OCI-LY3 (cell line): ENCODE results near the gene SLC2A8.

Source experiments
- H2AFZ ChIP-seq: fragments of 200-600, 300-600 bp; shearing (Covaris generic); 2 replicates; pipeline ENCODE4 v1.6.0; 2014; ENCODE audit warnings: antibody characterized with exemption, low read depth, low read length
- H3K27ac ChIP-seq: fragments of 200-600, 300-600 bp; sonication (generic); 2 replicates; pipeline ENCODE4 v1.5.1; 2014; ENCODE audit warnings: mild to moderate bottlenecking, low read length, moderate library complexity, mixed read lengths
- H3K27me3 ChIP-seq: fragments of 200-600, 300-600 bp; sonication (generic); 2 replicates; pipeline ENCODE4 v1.6.1; 2014; ENCODE audit warnings: low read depth, low read length, mixed read lengths
- H3K36me3 ChIP-seq: fragments of 200-600, 300-600 bp; sonication (generic); replicated peaks from 2 replicates; pipeline ENCODE3; 2014; ENCODE audit warnings: low read depth, low read length, mixed read lengths
- H3K4me1 ChIP-seq: fragments of 300-600, 200-600 bp; sonication (generic); 2 replicates; pipeline ENCODE4 v1.6.1; 2014; ENCODE audit warnings: low read length, mixed read lengths
- H3K4me2 ChIP-seq: fragments of 200-600, 300-600 bp; sonication (generic); 2 replicates; pipeline ENCODE4 v1.6.1; 2014; ENCODE audit warnings: low read length, mixed read lengths
- H3K4me3 ChIP-seq: fragments of 300-600, 200-600 bp; sonication (generic); 2 replicates; pipeline ENCODE4 v1.5.1; 2014; ENCODE audit warnings: antibody characterized with exemption, mild to moderate bottlenecking, low read length, moderate library complexity
- H3K79me2 ChIP-seq: fragments of 300-600, 200-600 bp; shearing (Covaris generic); 2 replicates; pipeline ENCODE4 v1.6.1; 2014; ENCODE audit warnings: mild to moderate bottlenecking, low read length, mixed read lengths
- H3K9ac ChIP-seq: fragments of 300-600, 200-600 bp; shearing (Covaris generic); 2 replicates; pipeline ENCODE4 v1.6.0; 2014; ENCODE audit warnings: mild to moderate bottlenecking, low read length, moderate library complexity
- H3K9me3 ChIP-seq: fragments of 200-600, 300-600 bp; shearing (Covaris generic); 2 replicates; pipeline ENCODE4 v1.6.1; 2014; ENCODE audit warnings: low read length, mixed read lengths; ENCODE audit not compliant: insufficient read depth
- H4K20me1 ChIP-seq: fragments of 200-600, 300-600 bp; sonication (generic); 2 replicates; pipeline ENCODE4 v1.6.1; 2016; ENCODE audit warnings: low read length, mixed read lengths; ENCODE audit not compliant: insufficient read depth
- CTCF ChIP-seq: fragments of 200-600, 300-600 bp; sonication (generic); IDR thresholded peaks from 2 replicates; pipeline ENCODE4 v1.5.1; 2014; ENCODE audit warnings: antibody characterized with exemption, low read length, low read depth
- EZH2phosphoT487 ChIP-seq: fragments of 200-600 bp; shearing (Covaris generic); IDR thresholded peaks from 2 replicates; pipeline ENCODE4 v1.6.1; 2018; ENCODE audit warnings: antibody characterized with exemption, mixed run types, low read depth

Gene SLC2A8

GRCh38 chr9:127398715-127399400 lies 1.9 kb downstream of the SLC2A8 start:
- Histone ChIP-seq H3K9me3 (no peaks in the 10 kb centered on the region), H3K36me3 (no peaks in the 10 kb centered on the region), H3K79me2 (no peaks in the 10 kb centered on the region), H3K4me3 (peak overlapping the region; percentile 85), H3K4me2 (peak overlapping the region; percentile 71), H3K9ac (no peak overlapping the region), H3K27ac (no peak overlapping the region), H3K4me1 (peaks cover 10% of the 10 kb centered on the region), H3K27me3 (no peaks in the 10 kb centered on the region), H2AFZ (no peak overlapping the region), H4K20me1 (no peaks in the 10 kb centered on the region)
- TF ChIP-seq EZH2phosphoT487, result no peak
- TF ChIP-seq CTCF, result no peak

DNA sequence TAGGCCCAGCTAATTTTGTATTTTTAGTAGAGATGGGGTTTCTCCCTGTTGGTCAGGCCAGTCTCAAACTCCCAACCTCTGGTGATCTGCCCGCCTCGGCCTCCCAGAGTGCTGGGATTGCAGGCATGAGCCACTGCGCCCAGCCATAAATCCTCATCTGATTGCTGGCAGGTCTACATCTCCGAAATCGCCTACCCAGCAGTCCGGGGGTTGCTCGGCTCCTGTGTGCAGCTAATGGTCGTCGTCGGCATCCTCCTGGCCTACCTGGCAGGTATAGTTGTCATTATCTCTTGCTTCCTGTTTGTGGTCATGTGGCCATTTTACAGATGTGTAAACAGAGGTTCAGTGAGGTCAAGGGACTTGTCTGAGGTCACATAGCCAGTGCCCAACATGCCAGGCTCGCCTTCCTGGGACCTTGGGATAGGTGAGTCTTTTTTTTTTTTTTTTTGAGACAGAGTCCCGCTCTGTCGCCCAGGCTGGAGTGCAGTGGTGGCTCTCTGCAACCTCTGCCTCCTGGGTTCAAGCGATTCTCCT lies 2.8 kb downstream of the SLC2A8 start:
- Histone ChIP-seq H3K27me3 (no peaks in the 10 kb centered on the region), H3K36me3 (no peaks in the 10 kb centered on the region), H3K27ac (no peak overlapping the region), H4K20me1 (no peaks in the 10 kb centered on the region), H3K9ac (no peak overlapping the region), H3K9me3 (no peaks in the 10 kb centered on the region), H2AFZ (no peak overlapping the region), H3K79me2 (no peaks in the 10 kb centered on the region), H3K4me3 (no peak overlapping the region), H3K4me1 (peaks cover 10% of the 10 kb centered on the region), H3K4me2 (no peak overlapping the region)
- TF ChIP-seq EZH2phosphoT487 (no peak), CTCF (no peak)

DNA sequence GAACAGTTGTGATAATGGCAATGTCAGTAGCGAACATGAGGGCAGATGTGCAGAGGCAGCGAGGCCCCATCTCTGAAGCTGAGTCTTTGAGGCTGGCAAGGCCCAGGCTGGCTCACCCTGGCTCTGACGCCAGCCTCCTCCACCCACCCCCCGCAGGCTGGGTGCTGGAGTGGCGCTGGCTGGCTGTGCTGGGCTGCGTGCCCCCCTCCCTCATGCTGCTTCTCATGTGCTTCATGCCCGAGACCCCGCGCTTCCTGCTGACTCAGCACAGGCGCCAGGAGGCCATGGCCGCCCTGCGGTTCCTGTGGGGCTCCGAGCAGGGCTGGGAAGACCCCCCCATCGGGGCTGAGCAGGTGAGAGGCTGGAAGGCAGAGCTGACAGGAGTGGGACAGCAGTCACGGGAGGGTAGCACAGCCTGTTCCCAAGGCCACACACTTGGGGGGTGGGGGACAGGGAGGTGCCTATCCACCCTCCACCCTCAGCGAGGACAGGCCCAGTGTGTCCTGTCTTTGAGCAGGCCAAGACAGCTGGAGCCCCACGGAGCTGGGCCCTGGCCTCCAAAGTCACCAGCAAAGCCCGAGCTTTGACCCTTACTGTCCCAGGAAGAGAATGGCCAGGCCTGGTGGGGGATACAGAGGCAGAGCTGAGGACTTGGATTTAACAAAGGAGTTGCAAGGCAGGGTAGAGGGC lies 5.6 kb downstream of the SLC2A8 start:
- H3K4me2 ChIP-seq, result no peak overlapping the region
- no peaks in the 10 kb centered on the region for H3K9me3 ChIP-seq
- H3K4me3 ChIP-seq, result no peak overlapping the region
- no peak overlapping the region for H3K27ac ChIP-seq
- H3K4me1 ChIP-seq, result 0 out of 2 replicates have a peak, but pooled peaks cover 4% of the 10 kb centered on the region
- H3K27me3 ChIP-seq, result no peaks in the 10 kb centered on the region
- H4K20me1 ChIP-seq, result no peaks in the 10 kb centered on the region
- H2AFZ ChIP-seq, result no peak overlapping the region
- no peaks in the 10 kb centered on the region for H3K79me2 ChIP-seq
- H3K36me3 ChIP-seq, result peaks cover 3% of the 10 kb centered on the region
- H3K9ac ChIP-seq, result no peak overlapping the region
- TF ChIP-seq CTCF, result no peak
- no peak for TF ChIP-seq EZH2phosphoT487

DNA sequence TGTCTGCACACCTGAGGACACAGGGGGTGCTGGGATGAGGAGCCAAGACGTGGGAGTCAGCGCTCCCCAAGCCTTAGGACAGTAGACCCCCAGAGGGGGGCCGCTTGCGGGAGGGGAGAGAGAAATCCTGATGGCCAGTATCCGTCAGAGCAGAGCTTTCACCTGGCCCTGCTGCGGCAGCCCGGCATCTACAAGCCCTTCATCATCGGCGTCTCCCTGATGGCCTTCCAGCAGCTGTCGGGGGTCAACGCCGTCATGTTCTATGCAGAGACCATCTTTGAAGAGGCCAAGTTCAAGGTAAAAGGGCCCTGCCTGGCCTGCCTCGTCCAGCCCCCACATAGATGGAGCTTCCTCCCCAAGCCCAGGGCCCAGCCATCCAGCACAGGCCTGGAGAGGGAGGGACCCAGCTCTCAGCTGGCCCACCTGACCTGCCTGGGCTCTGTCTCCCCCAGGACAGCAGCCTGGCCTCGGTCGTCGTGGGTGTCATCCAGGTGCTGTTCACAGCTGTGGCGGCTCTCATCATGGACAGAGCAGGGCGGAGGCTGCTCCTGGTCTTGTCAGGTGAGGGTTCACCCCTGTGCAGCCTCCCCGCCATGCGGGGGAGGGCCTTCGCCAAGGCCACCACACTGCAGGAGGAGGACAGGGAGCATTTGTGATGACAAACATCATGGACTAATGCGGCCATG lies 6.7 kb downstream of the SLC2A8 start:
- H3K36me3 ChIP-seq, result peaks cover 3% of the 10 kb centered on the region
- H4K20me1 ChIP-seq, result no peaks in the 10 kb centered on the region
- no peak for TF ChIP-seq CTCF
- TF ChIP-seq EZH2phosphoT487, result no peak
- no peaks in the 10 kb centered on the region for H3K4me1 ChIP-seq
- no peak overlapping the region for H3K9ac ChIP-seq
- H3K27ac ChIP-seq, result no peak overlapping the region
- H3K79me2 ChIP-seq, result no peaks in the 10 kb centered on the region
- H3K27me3 ChIP-seq, result no peaks in the 10 kb centered on the region
- no peaks in the 10 kb centered on the region for H3K9me3 ChIP-seq
- H2AFZ ChIP-seq, result no peak overlapping the region
- H3K4me2 ChIP-seq, result no peak overlapping the region
- H3K4me3 ChIP-seq, result no peak overlapping the region
